ENCODE measurements around the gene GREB1L. TPM values are rescaled to one million over a fixed set of nuclear protein-coding genes. Genes with fewer than 3 reads are reported as not detected.

Gene GREB1L
- polyA plus RNA-seq, 1 donor from 2014 or later: 23.3 TPM

- Histone ChIP-seq H2AFZ (ENCODE audit: low read depth, low read length) (no peak overlapping the region), H3K4me2 (ENCODE audit: low read length) (no peak overlapping the region), H3K4me3 (ENCODE audit: low read length) (no peak overlapping the region), H3K9me3 (ENCODE audit: low read length) (no peaks in the 10 kb centered on the region), H3K79me2 (replicated peaks; ENCODE audit: insufficient read depth, low read length) (peaks cover 7% of the 10 kb centered on the region), H3K36me3 (ENCODE audit: insufficient read depth, low read length) (no peaks in the 10 kb centered on the region), H3K9ac (ENCODE audit: low read length) (no peak overlapping the region), H4K20me1 (ENCODE audit: insufficient read depth) (no peaks in the 10 kb centered on the region), H3F3A (ENCODE audit: insufficient read depth, low read length, poor library complexity, severe bottlenecking) (no peaks in the 10 kb centered on the region), H3K27me3 (ENCODE audit: insufficient read depth, low read depth, low read length) (no peaks in the 10 kb centered on the region), H3K27ac (ENCODE audit: low read length) (no peak overlapping the region), H3K9me2 (ENCODE audit: insufficient read depth, low read length) (no peaks in the 10 kb centered on the region)
- TF ChIP-seq, protein P1, sequence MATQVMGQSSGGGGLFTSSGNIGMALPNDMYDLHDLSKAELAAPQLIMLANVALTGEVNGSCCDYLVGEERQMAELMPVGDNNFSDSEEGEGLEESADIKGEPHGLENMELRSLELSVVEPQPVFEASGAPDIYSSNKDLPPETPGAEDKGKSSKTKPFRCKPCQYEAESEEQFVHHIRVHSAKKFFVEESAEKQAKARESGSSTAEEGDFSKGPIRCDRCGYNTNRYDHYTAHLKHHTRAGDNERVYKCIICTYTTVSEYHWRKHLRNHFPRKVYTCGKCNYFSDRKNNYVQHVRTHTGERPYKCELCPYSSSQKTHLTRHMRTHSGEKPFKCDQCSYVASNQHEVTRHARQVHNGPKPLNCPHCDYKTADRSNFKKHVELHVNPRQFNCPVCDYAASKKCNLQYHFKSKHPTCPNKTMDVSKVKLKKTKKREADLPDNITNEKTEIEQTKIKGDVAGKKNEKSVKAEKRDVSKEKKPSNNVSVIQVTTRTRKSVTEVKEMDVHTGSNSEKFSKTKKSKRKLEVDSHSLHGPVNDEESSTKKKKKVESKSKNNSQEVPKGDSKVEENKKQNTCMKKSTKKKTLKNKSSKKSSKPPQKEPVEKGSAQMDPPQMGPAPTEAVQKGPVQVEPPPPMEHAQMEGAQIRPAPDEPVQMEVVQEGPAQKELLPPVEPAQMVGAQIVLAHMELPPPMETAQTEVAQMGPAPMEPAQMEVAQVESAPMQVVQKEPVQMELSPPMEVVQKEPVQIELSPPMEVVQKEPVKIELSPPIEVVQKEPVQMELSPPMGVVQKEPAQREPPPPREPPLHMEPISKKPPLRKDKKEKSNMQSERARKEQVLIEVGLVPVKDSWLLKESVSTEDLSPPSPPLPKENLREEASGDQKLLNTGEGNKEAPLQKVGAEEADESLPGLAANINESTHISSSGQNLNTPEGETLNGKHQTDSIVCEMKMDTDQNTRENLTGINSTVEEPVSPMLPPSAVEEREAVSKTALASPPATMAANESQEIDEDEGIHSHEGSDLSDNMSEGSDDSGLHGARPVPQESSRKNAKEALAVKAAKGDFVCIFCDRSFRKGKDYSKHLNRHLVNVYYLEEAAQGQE (IDR thresholded peaks at IDR 0.05; ENCODE audit: borderline replicate concordance): no peak
- TF ChIP-seq RAD21 (conservative IDR thresholded peaks at IDR 0.05) (no peak), POLR2AphosphoS5 (IDR thresholded peaks at IDR 0.05) (no peak), TAF1 (IDR thresholded peaks at IDR 0.05; ENCODE audit: low read depth) (no peak), EZH2 (IDR thresholded peaks at IDR 0.05; ENCODE audit: borderline replicate concordance, insufficient read depth, low read length, poor library complexity, severe bottlenecking) (no peak), SMC3 (conservative IDR thresholded peaks at IDR 0.05; ENCODE audit: poor library complexity) (no peak), MXI1 (conservative IDR thresholded peaks at IDR 0.05; ENCODE audit: poor library complexity, severe bottlenecking) (no peak), EP300 (conservative IDR thresholded peaks at IDR 0.05; ENCODE audit: poor library complexity, severe bottlenecking) (no peak)
- TF ChIP-seq, protein P2, sequence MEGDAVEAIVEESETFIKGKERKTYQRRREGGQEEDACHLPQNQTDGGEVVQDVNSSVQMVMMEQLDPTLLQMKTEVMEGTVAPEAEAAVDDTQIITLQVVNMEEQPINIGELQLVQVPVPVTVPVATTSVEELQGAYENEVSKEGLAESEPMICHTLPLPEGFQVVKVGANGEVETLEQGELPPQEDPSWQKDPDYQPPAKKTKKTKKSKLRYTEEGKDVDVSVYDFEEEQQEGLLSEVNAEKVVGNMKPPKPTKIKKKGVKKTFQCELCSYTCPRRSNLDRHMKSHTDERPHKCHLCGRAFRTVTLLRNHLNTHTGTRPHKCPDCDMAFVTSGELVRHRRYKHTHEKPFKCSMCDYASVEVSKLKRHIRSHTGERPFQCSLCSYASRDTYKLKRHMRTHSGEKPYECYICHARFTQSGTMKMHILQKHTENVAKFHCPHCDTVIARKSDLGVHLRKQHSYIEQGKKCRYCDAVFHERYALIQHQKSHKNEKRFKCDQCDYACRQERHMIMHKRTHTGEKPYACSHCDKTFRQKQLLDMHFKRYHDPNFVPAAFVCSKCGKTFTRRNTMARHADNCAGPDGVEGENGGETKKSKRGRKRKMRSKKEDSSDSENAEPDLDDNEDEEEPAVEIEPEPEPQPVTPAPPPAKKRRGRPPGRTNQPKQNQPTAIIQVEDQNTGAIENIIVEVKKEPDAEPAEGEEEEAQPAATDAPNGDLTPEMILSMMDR (IDR thresholded peaks at IDR 0.05; ENCODE audit: poor library complexity, severe bottlenecking): no peak
Observed at GRCh38 chr18:21296045-21296444, 54.0 kb downstream of the GREB1L start.

DNA sequence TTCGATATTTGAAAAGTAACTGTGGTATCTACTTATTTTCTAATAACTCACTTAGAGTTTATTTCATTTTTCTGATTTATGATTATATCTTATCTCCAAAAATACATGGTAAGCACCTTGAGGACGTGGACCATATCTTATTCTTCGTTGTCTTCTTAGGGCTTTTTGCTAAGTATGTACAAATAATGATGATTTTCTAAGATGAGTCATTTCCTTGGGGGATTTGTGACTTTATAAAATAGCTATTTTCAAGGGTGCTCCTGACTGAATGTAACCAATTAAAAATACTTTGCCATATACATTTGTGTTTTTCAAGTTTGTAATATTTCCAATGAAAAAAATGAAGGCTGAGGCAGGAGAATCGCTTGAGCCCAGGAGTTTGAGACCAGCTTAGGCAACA lies 56.3 kb downstream of the GREB1L start:
- H3K27ac ChIP-seq (ENCODE audit: low read length): no peak overlapping the region
- no peak overlapping the region for H3K9ac ChIP-seq (ENCODE audit: low read length)
- H3K4me3 ChIP-seq (ENCODE audit: low read length): no peak overlapping the region
- H3K79me2 ChIP-seq (replicated peaks; ENCODE audit: insufficient read depth, low read length): peaks cover under 1% of the 10 kb centered on the region
- H3K9me3 ChIP-seq (ENCODE audit: low read length): no peaks in the 10 kb centered on the region
- no peaks in the 10 kb centered on the region for H4K20me1 ChIP-seq (ENCODE audit: insufficient read depth)
- TF ChIP-seq MXI1 (conservative IDR thresholded peaks at IDR 0.05; ENCODE audit: poor library complexity, severe bottlenecking) (no peak), TAF1 (IDR thresholded peaks at IDR 0.05; ENCODE audit: low read depth) (no peak), SMC3 (conservative IDR thresholded peaks at IDR 0.05; ENCODE audit: poor library complexity) (no peak), RAD21 (conservative IDR thresholded peaks at IDR 0.05) (no peak), EP300 (conservative IDR thresholded peaks at IDR 0.05; ENCODE audit: poor library complexity, severe bottlenecking) (no peak), EZH2 (IDR thresholded peaks at IDR 0.05; ENCODE audit: borderline replicate concordance, insufficient read depth, low read length, poor library complexity, severe bottlenecking) (no peak)
- H3K4me2 ChIP-seq (ENCODE audit: low read length): no peak overlapping the region
- no peaks in the 10 kb centered on the region for H3K36me3 ChIP-seq (ENCODE audit: insufficient read depth, low read length)
- no peaks in the 10 kb centered on the region for H3F3A ChIP-seq (ENCODE audit: insufficient read depth, low read length, poor library complexity, severe bottlenecking)
- H3K9me2 ChIP-seq (ENCODE audit: insufficient read depth, low read length): no peaks in the 10 kb centered on the region
- H3K27me3 ChIP-seq (ENCODE audit: insufficient read depth, low read depth, low read length): no peaks in the 10 kb centered on the region
- no peak overlapping the region for H2AFZ ChIP-seq (ENCODE audit: low read depth, low read length)
